Activated naive CD4-positive, alpha-beta T cell (primary cell): ENCODE data around the gene LRRC8D.
"Not testable (repeated sequence)": the region's sequence is repeated elsewhere in the genome, so short reads cannot be mapped to it uniquely, and the experiment has no call there.

Experiments used
- DNase-seq, 4 experiments: peaks; one replicate each; lab custom pipeline; 2025; lab: John Stamatoyannopoulos, UW

LRRC8D gene

GRCh38 chr1:89913353-89914095, 92.7 kb downstream of the LRRC8D start:
- no peak for DNase-seq

GRCh38 chr1:89917353-89917752, 96.5 kb downstream of the LRRC8D start:
- DNase-seq = no peak

GRCh38 chr1:89918127-89918793, 97.4 kb downstream of the LRRC8D start:
- DNase-seq = no peak

GRCh38 chr1:89918794-89919155, 97.9 kb downstream of the LRRC8D start:
- DNase-seq = no peak

- no peak for DNase-seq
Measured at GRCh38 chr1:89919174-89919573, 98.3 kb downstream of the LRRC8D start.

- no peak for DNase-seq
Measured at GRCh38 chr1:89922911-89923310, 102.1 kb downstream of the LRRC8D start.

- no peak for DNase-seq
Measured at GRCh38 chr1:89923517-89923916, 102.7 kb downstream of the LRRC8D start.

- not testable (repeated sequence) for DNase-seq
Measured at GRCh38 chr1:89924075-89924474, 103.2 kb downstream of the LRRC8D start.

- DNase-seq = no peak
Measured at GRCh38 chr1:89927049-89927448, 106.2 kb downstream of the LRRC8D start.

GRCh38 chr1:89927478-89927877, 106.6 kb downstream of the LRRC8D start:
- no peak for DNase-seq

- DNase-seq = no peak
Measured at GRCh38 chr1:89928506-89928905, 107.7 kb downstream of the LRRC8D start.

- no peak for DNase-seq
Measured at GRCh38 chr1:89929467-89930063, 108.7 kb downstream of the LRRC8D start.

GRCh38 chr1:89930579-89930978, 109.7 kb downstream of the LRRC8D start:
- DNase-seq = no peak

- no peak for DNase-seq
Measured at GRCh38 chr1:89931964-89932363, 111.1 kb downstream of the LRRC8D start.

- DNase-seq = no peak
Measured at GRCh38 chr1:89932598-89933364, 111.9 kb downstream of the LRRC8D start.

GRCh38 chr1:89934461-89934860, 113.6 kb downstream of the LRRC8D start:
- DNase-seq = no peak

GRCh38 chr1:89935235-89935634, 114.4 kb downstream of the LRRC8D start:
- DNase-seq = no peak

- DNase-seq = no peak
Measured at GRCh38 chr1:89936694-89937093, 115.9 kb downstream of the LRRC8D start.

- no peak for DNase-seq
Measured at GRCh38 chr1:89938171-89939055, 117.6 kb downstream of the LRRC8D start.

GRCh38 chr1:89939059-89939570, 118.3 kb downstream of the LRRC8D start:
- DNase-seq = no peak

GRCh38 chr1:89939693-89940438, 119.0 kb downstream of the LRRC8D start:
- no peak for DNase-seq
